Choroid plexus epithelial cell (primary cell): Measurements from ENCODE around the gene C9orf78.
A peak's percentile ranks its signal among the peaks of the same experiment; 100 is the strongest.

ENCODE experiments used
- DNase-seq: peaks from one replicate; pipeline ENCODE4 v3.0.0-alpha.2; 2010; ENCODE audit warnings: low read depth
- H3K4me3 ChIP-seq: 2 replicates; pipeline ENCODE4 v1.5.1; 2011; ENCODE audit warnings: low read depth, mild to moderate bottlenecking, control low read depth, low read length, moderate library complexity
- CTCF ChIP-seq: conservative IDR thresholded peaks from 2 replicates; pipeline ENCODE4 v1.5.1; 2011; ENCODE audit warnings: low read depth, mild to moderate bottlenecking, control low read depth, inconsistent platforms, low read length, moderate library complexity

Gene C9orf78

GRCh38 chr9:129873563-129874190 lies 38.6 kb upstream of the C9orf78 start:
- no peak overlapping the region for H3K4me3 ChIP-seq
- DNase-seq: no peak
- no peak for TF ChIP-seq CTCF

- no peak for DNase-seq
- no peak for TF ChIP-seq CTCF
- H3K4me3 ChIP-seq: no peak overlapping the region
Observed at GRCh38 chr9:129871046-129871445, 36.0 kb upstream of the C9orf78 start.

- no peak for TF ChIP-seq CTCF
- DNase-seq: no peak
- no peak overlapping the region for H3K4me3 ChIP-seq
Observed at GRCh38 chr9:129869585-129870501, 34.8 kb upstream of the C9orf78 start.

GRCh38 chr9:129868872-129869486 lies 33.9 kb upstream of the C9orf78 start:
- no peak for TF ChIP-seq CTCF
- no peak for DNase-seq
- H3K4me3 ChIP-seq: no peak overlapping the region

GRCh38 chr9:129868023-129868871 lies 33.2 kb upstream of the C9orf78 start:
- no peak overlapping the region for H3K4me3 ChIP-seq
- no peak for TF ChIP-seq CTCF
- no peak for DNase-seq

- no peak overlapping the region for H3K4me3 ChIP-seq
- peak; percentile 14 for TF ChIP-seq CTCF
- DNase-seq: no peak
Observed at GRCh38 chr9:129867136-129868022, 32.3 kb upstream of the C9orf78 start.
